COLO668 (cell line): ENCODE measurements around the gene ITGB4.

Experiments used
- DNase-seq: peaks from one replicate; lab custom pipeline; 2025; ENCODE audit not compliant: unreplicated experiment; lab: John Stamatoyannopoulos, UW

Gene ITGB4

GRCh38 chr17:75697651-75698291, 23.5 kb upstream of the ITGB4 start:
- DNase-seq: no peak

GRCh38 chr17:75698659-75699058, 22.6 kb upstream of the ITGB4 start:
- DNase-seq: no peak

GRCh38 chr17:75701288-75701687, 20.0 kb upstream of the ITGB4 start:
- DNase-seq: no peak

GRCh38 chr17:75703191-75703590, 18.1 kb upstream of the ITGB4 start:
- DNase-seq: no peak

GRCh38 chr17:75703591-75703990, 17.7 kb upstream of the ITGB4 start:
- no peak for DNase-seq

- DNase-seq: no peak
Observed at GRCh38 chr17:75704963-75705875, 16.0 kb upstream of the ITGB4 start.

GRCh38 chr17:75706042-75706728, 15.1 kb upstream of the ITGB4 start:
- DNase-seq: no peak

- no peak for DNase-seq
Observed at GRCh38 chr17:75707079-75707571, 14.1 kb upstream of the ITGB4 start.

- no peak for DNase-seq
Observed at GRCh38 chr17:75712446-75712845, 8.8 kb upstream of the ITGB4 start.

GRCh38 chr17:75719732-75720131, 1.5 kb upstream of the ITGB4 start:
- no peak for DNase-seq

- DNase-seq: no peak
Observed at GRCh38 chr17:75721463-75722011, 278 bp downstream of the ITGB4 start.

GRCh38 chr17:75722076-75722475, 817 bp downstream of the ITGB4 start:
- DNase-seq: no peak

GRCh38 chr17:75722542-75723095, 1.4 kb downstream of the ITGB4 start:
- no peak for DNase-seq

GRCh38 chr17:75723171-75723930, 2.1 kb downstream of the ITGB4 start:
- DNase-seq: peak; percentile 21

GRCh38 chr17:75724016-75725003, 3.1 kb downstream of the ITGB4 start:
- no peak for DNase-seq

- DNase-seq: no peak
Observed at GRCh38 chr17:75725504-75725903, 4.2 kb downstream of the ITGB4 start.

GRCh38 chr17:75727391-75727790, 6.1 kb downstream of the ITGB4 start:
- no peak for DNase-seq

GRCh38 chr17:75729351-75729750, 8.1 kb downstream of the ITGB4 start:
- DNase-seq: no peak

GRCh38 chr17:75730065-75730464, 8.8 kb downstream of the ITGB4 start:
- DNase-seq: no peak
